Trophoblast cell (in vitro differentiated cells and primary cell): ENCODE data around the gene NFKBIB.
"Not testable (repeated sequence)": the region's sequence is repeated elsewhere in the genome, so short reads cannot be mapped to it uniquely, and the experiment has no call there.

ENCODE experiments used
- DNase-seq, 2 donors: peaks; one replicate each; pipeline ENCODE4 v3.0.0-alpha.2; 2016
- H2AFZ ChIP-seq: 2 replicates; pipeline ENCODE4 v1.6.1; 2013; ENCODE audit warnings: low read length, moderate library complexity, mild to moderate bottlenecking; ENCODE audit not compliant: insufficient read depth, poor library complexity
- H2AK5ac ChIP-seq: 2 replicates; pipeline ENCODE4 v1.6.1; 2013; ENCODE audit warnings: mild to moderate bottlenecking, low read length
- H2BK120ac ChIP-seq: 2 replicates; pipeline ENCODE4 v1.6.1; 2013; ENCODE audit warnings: low read length, mild to moderate bottlenecking, moderate library complexity; ENCODE audit not compliant: insufficient read depth, poor library complexity
- H2BK12ac ChIP-seq: 2 replicates; pipeline ENCODE4 v1.6.1; 2013; ENCODE audit warnings: mild to moderate bottlenecking, low read length, moderate library complexity
- H2BK5ac ChIP-seq: 2 replicates; pipeline ENCODE4 v1.6.1; 2013; ENCODE audit warnings: low read length, low read depth, moderate library complexity, mild to moderate bottlenecking; ENCODE audit not compliant: poor library complexity
- H3K14ac ChIP-seq: 2 replicates; pipeline ENCODE4 v1.6.1; 2013; ENCODE audit warnings: mild to moderate bottlenecking, low read length
- H3K18ac ChIP-seq: 2 replicates; pipeline ENCODE4 v1.6.1; 2013; ENCODE audit warnings: mild to moderate bottlenecking, low read length
- H3K23ac ChIP-seq: 2 replicates; pipeline ENCODE4 v1.6.1; 2013; ENCODE audit warnings: low read length
- H3K27ac ChIP-seq: 2 replicates; pipeline ENCODE4 v1.5.1; 2013; ENCODE audit warnings: low read depth, mild to moderate bottlenecking, inconsistent platforms, low read length, moderate library complexity
- H3K27me3 ChIP-seq: 2 replicates; pipeline ENCODE4 v1.6.1; 2013; ENCODE audit warnings: inconsistent platforms, mild to moderate bottlenecking, low read length, moderate library complexity; ENCODE audit not compliant: insufficient read depth
- H3K36me3 ChIP-seq, 2 experiments: 1 replicate in 1 of 2; 2 replicates in 1 of 2; pipeline ENCODE4 v1.6.1; 2013; ENCODE audit warnings: low read length in 2 of 2, mild to moderate bottlenecking in 2 of 2, moderate library complexity in 1 of 2; ENCODE audit not compliant: insufficient read depth in 2 of 2, control insufficient read depth in 1 of 2
- H3K4ac ChIP-seq: 2 replicates; pipeline ENCODE4 v1.6.1; 2013; ENCODE audit warnings: low read depth, mild to moderate bottlenecking, low read length, moderate library complexity
- H3K4me1 ChIP-seq, 2 experiments: 1 replicate in 1 of 2; 2 replicates in 1 of 2; pipeline ENCODE4 v1.6.1; 2013; ENCODE audit warnings: low read length in 2 of 2, mild to moderate bottlenecking in 2 of 2, moderate library complexity in 1 of 2; ENCODE audit not compliant: insufficient read depth in 2 of 2, control insufficient read depth in 1 of 2
- H3K4me2 ChIP-seq: 2 replicates; pipeline ENCODE4 v1.6.1; 2013; ENCODE audit warnings: inconsistent platforms, mild to moderate bottlenecking, low read length, moderate library complexity
- H3K4me3 ChIP-seq: 2 replicates; pipeline ENCODE4 v1.5.1; 2013; ENCODE audit warnings: mild to moderate bottlenecking, low read depth, low read length, inconsistent platforms
- H3K79me1 ChIP-seq: one replicate; pipeline ENCODE4 v1.6.1; 2013; ENCODE audit warnings: low read length
- H3K79me2 ChIP-seq: 2 replicates; pipeline ENCODE4 v1.6.1; 2013; ENCODE audit warnings: low read length, mild to moderate bottlenecking; ENCODE audit not compliant: control insufficient read depth, insufficient read depth, poor library complexity
- H3K9ac ChIP-seq: 2 replicates; pipeline ENCODE4 v1.6.1; 2013; ENCODE audit warnings: mild to moderate bottlenecking, low read length
- H3K9me3 ChIP-seq: 2 replicates; pipeline ENCODE4 v1.6.1; 2013; ENCODE audit warnings: low read depth, mild to moderate bottlenecking, control low read depth, inconsistent platforms, low read length; ENCODE audit not compliant: insufficient read depth
- H4K12ac ChIP-seq: 2 replicates; pipeline ENCODE4 v1.6.1; 2013; ENCODE audit warnings: low read depth, mild to moderate bottlenecking, low read length, moderate library complexity
- H4K8ac ChIP-seq: 2 replicates; pipeline ENCODE4 v1.6.1; 2013; ENCODE audit warnings: low read depth, mild to moderate bottlenecking, low read length, moderate library complexity
- H4K91ac ChIP-seq: one replicate; pipeline ENCODE4 v1.6.1; 2013; ENCODE audit warnings: low read depth, mild to moderate bottlenecking, low read length, moderate library complexity
- WGBS: extraction: QIAGEN DNeasy Blood & Tissue Kit; methylation state at CpG from one replicate; pipeline ENCODE4 v1.1.7; 2013; ENCODE audit warnings: missing lambda C conversion rate; ENCODE audit not compliant: insufficient read length, insufficient coverage; ENCODE audit errors: extremely low coverage; 5-methylcytosine and 5-hydroxymethylcytosine counted together

NFKBIB gene

DNA sequence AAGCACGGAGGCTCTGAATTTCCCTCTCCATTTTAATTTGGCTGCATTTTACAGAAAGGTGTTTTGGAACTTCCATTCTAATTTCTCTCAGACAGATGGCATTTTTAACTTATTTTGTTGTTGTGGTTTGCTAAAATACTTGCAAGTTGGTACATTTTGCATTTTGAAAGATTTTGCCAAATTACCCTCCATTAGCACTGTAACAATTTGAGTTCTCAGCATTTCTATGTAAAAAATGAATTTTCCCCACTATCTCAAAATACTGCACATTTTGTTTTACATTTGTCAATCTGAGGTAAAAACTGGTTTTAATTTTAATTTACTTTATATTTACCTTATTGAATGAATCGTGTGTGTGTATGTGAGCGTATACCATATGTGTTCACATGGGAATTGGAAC, 43.0 kb upstream of the NFKBIB start:
- no peak overlapping the region for H3K14ac ChIP-seq
- no peak overlapping the region for H3K4me2 ChIP-seq
- no peak overlapping the region for H3K18ac ChIP-seq
- no peak overlapping the region for H2BK5ac ChIP-seq
- H3K27me3 ChIP-seq: no peaks in the 10 kb centered on the region
- H3K4me1 ChIP-seq: peaks cover 23 to 25% of the 10 kb centered on the region in 2 experiments
- no peak overlapping the region for H3K4ac ChIP-seq
- peak overlapping the region; percentile 37 for H4K8ac ChIP-seq
- no peak overlapping the region for H3K4me3 ChIP-seq
- DNase-seq: no peak
- no peaks in the 10 kb centered on the region for H3K36me3 ChIP-seq
- H3K27ac ChIP-seq: peak overlapping the region; percentile 79
- H3K79me2 ChIP-seq: peaks cover 6% of the 10 kb centered on the region
- no CpG with 5 or more reads among the region's 3 CpGs for WGBS
- no peak overlapping the region for H2AFZ ChIP-seq
- H4K91ac ChIP-seq: peak overlapping the region; percentile 42
- peaks cover 14% of the 10 kb centered on the region for H3K79me1 ChIP-seq
- H3K9ac ChIP-seq: no peak overlapping the region
- H2AK5ac ChIP-seq: no peak overlapping the region
- no peak overlapping the region for H3K23ac ChIP-seq
- H3K9me3 ChIP-seq: peaks cover 3% of the 10 kb centered on the region
- peak overlapping the region; percentile 70 for H2BK12ac ChIP-seq
- no peak overlapping the region for H2BK120ac ChIP-seq
- H4K12ac ChIP-seq: no peak overlapping the region

DNA sequence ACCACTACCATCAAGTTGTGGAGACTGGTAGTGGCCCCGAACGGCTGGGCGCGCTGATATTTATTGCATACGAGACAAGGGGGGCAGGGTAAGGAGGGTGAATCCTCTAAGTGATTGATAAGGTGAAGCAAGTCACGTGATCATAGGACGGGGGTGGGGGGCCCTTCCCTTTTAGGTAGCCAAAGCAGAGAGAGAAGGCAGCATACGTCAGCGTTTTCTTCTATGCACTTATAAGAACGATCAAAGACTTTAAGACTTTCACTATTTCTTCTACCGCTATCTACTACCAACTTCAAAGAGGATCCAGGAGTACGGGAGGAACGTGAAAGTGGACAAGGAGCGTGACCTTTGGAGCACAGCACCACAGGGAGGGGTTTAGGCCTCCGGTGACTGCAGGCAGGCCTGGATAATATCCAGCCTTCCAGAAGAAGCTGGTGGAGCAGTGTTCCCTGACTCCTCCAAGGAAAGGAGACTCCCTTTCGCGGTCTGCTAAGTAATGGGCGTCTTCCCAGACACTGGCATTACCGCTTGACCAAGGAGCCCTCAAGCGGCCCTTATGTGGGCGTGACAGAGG, 40.1 kb upstream of the NFKBIB start:
- not testable (repeated sequence) for H4K91ac ChIP-seq, H3K23ac ChIP-seq, H3K4me3 ChIP-seq, H4K8ac ChIP-seq, H2BK120ac ChIP-seq, H3K79me2 ChIP-seq, H3K27me3 ChIP-seq, H3K4me2 ChIP-seq, H2AFZ ChIP-seq, H3K36me3 ChIP-seq, H3K4ac ChIP-seq, H3K27ac ChIP-seq, H3K9ac ChIP-seq, H2AK5ac ChIP-seq, H3K79me1 ChIP-seq, H3K9me3 ChIP-seq, H3K14ac ChIP-seq, H3K18ac ChIP-seq, H4K12ac ChIP-seq
- Histone ChIP-seq H3K4me1 (peaks cover 18 to 20% of the 10 kb centered on the region in 2 experiments), H2BK5ac (peak overlapping the region; percentile 53), H2BK12ac (peak overlapping the region; percentile 35)
- WGBS: no CpG with 5 or more reads among the region's 21 CpGs
- DNase-seq: peak in 1 of 2 donors; percentile 40

DNA sequence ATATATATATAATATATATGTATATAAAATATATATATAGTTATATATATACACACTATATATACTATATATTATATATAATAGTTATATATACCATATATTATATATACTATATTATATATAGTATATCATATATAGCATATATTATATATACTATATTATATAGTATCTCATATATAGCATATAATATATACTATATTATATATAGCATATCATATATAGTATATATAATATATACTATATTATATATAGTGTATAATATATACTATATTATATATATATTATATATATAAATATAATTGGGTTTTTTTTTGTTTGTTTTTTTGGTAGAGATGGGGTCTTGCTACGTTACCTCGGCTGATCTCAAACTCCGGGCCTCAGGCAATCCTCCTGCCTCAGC, 38.4 kb upstream of the NFKBIB start:
- H4K12ac ChIP-seq: no peak overlapping the region
- H3K4me2 ChIP-seq: no peak overlapping the region
- H3K9me3 ChIP-seq: no peaks in the 10 kb centered on the region
- H4K91ac ChIP-seq: no peak overlapping the region
- DNase-seq: no peak
- H3K23ac ChIP-seq: no peak overlapping the region
- H3K36me3 ChIP-seq: no peaks in the 10 kb centered on the region
- H3K9ac ChIP-seq: no peak overlapping the region
- peaks cover 4% of the 10 kb centered on the region for H3K79me1 ChIP-seq
- no peak overlapping the region for H3K4ac ChIP-seq
- no peak overlapping the region for H2BK12ac ChIP-seq
- WGBS: no CpG with 5 or more reads among the region's 3 CpGs
- H3K18ac ChIP-seq: no peak overlapping the region
- H2BK120ac ChIP-seq: no peak overlapping the region
- no peaks in the 10 kb centered on the region for H3K79me2 ChIP-seq
- no peak overlapping the region for H2BK5ac ChIP-seq
- H2AK5ac ChIP-seq: no peak overlapping the region
- no peak overlapping the region for H3K14ac ChIP-seq
- H3K27ac ChIP-seq: no peak overlapping the region
- no peak overlapping the region for H4K8ac ChIP-seq
- no peaks in the 10 kb centered on the region for H3K27me3 ChIP-seq
- no peak overlapping the region for H3K4me3 ChIP-seq
- H2AFZ ChIP-seq: no peak overlapping the region
- peaks cover 18 to 20% of the 10 kb centered on the region in 2 experiments for H3K4me1 ChIP-seq

DNA sequence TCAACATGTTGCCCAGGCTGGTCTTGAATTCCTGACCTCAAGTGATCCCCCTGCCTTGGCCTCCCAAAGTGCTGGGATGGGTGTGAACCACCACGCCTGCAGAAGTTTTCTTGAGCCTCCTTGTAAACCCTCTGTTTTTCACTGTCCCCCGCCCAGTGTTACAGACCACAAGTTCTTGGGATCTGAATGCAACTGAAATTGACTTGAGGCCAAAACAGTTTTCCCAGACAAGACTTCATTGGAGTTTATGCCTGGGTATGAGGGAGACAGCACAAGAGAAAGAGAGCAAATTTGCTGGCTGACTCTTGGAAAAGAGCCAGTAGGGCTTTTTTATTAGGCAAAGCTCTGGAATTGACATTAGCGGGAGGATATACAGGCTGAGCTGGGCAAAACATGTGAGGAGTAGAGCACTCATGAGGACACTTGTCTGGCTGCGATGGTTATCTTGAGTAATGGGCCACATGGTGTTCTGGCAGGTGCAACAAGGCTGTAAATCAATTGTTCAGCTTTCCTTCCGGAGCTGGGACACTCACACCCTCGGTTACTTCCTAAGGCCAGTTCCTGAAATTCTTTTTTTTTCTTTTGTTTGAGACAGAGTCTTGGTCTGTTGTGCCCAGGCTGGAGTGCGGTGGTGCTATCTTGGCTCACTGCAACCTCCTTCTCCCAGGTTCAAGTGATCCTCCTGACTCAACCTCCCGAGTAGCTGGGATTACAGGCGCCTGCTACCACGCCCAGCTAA, 37.3 kb upstream of the NFKBIB start:
- Histone ChIP-seq H3K4ac (no peak overlapping the region), H2AK5ac (no peak overlapping the region), H3K14ac (no peak overlapping the region), H4K12ac (no peak overlapping the region), H3K27me3 (no peaks in the 10 kb centered on the region), H4K8ac (no peak overlapping the region), H3K4me2 (no peak overlapping the region), H2AFZ (no peak overlapping the region), H2BK5ac (no peak overlapping the region), H2BK12ac (no peak overlapping the region), H3K9me3 (no peaks in the 10 kb centered on the region), H3K4me1 (peaks cover 13 to 15% of the 10 kb centered on the region in 2 experiments), H3K18ac (no peak overlapping the region), H3K23ac (no peak overlapping the region), H3K36me3 (no peaks in the 10 kb centered on the region), H2BK120ac (no peak overlapping the region), H3K79me1 (peaks cover under 1% of the 10 kb centered on the region), H3K27ac (no peak overlapping the region), H4K91ac (no peak overlapping the region), H3K9ac (no peak overlapping the region), H3K79me2 (no peaks in the 10 kb centered on the region), H3K4me3 (no peak overlapping the region)
- no peak for DNase-seq
- WGBS: no CpG with 5 or more reads among the region's 10 CpGs
